Omental fat pad (tissue), 4 donors: ENCODE data around the gene EFCAB14. TPM values are rescaled to one million over a fixed set of nuclear protein-coding genes. Genes with fewer than 3 reads are reported as not detected.
"Not testable (repeated sequence)": the region's sequence is repeated elsewhere in the genome, so short reads cannot be mapped to it uniquely, and the experiment has no call there.

Experiments
- ATAC-seq: fragments of 150-250 bp; one replicate; pipeline ENCODE4 v1.9.1; 2016; ENCODE audit warnings: mild to moderate bottlenecking, moderate library complexity; ENCODE audit not compliant: low FRiP score
- DNase-seq: peaks from one replicate; pipeline ENCODE4 v3.0.0-alpha.2; 2019; ENCODE audit warnings: low spot score
- CTCF ChIP-seq, 3 donors: fragments of 450-650 bp; IDR thresholded peaks; one replicate each; pipeline ENCODE4 v1.5.1; 2016 to 2017; ENCODE audit warnings: antibody characterized with exemption in 3 of 3, mild to moderate bottlenecking in 3 of 3, moderate library complexity in 2 of 3
- total RNA-seq, 4 donors: library from RNA; depleted of rRNA; stranded (reverse); fragments of >200 nt; gene quantifications; one replicate each; pipeline ENCODE4 v1.1.0, GENCODE V29; 2016

The EFCAB14 gene
- total RNA-seq, 4 donors from 2014 or later, result 91.4 to 144 (median 103) TPM

- no peak for TF ChIP-seq CTCF (IDR thresholded peaks at IDR 0.05)
- no peak for ATAC-seq
- no peak for DNase-seq
These were observed 13.5 kb downstream of the EFCAB14 start for GRCh38 chr1:46705408-46705807.

GRCh38 chr1:46703927-46704641 lies 14.8 kb downstream of the EFCAB14 start:
- DNase-seq, result no peak
- TF ChIP-seq CTCF (IDR thresholded peaks at IDR 0.05), result no peak
- no peak for ATAC-seq

- no peak for ATAC-seq
- no peak for DNase-seq
- TF ChIP-seq CTCF (IDR thresholded peaks at IDR 0.05), result no peak
These were observed 19.2 kb downstream of the EFCAB14 start for GRCh38 chr1:46699666-46700065.

- TF ChIP-seq CTCF (IDR thresholded peaks at IDR 0.05), result no peak
- no peak for DNase-seq
- ATAC-seq, result no peak
These were observed 21.9 kb downstream of the EFCAB14 start for GRCh38 chr1:46697053-46697452.

- ATAC-seq, result not testable (repeated sequence)
These were observed 24.2 kb downstream of the EFCAB14 start for GRCh38 chr1:46694676-46695075.

GRCh38 chr1:46692811-46693770 lies 25.8 kb downstream of the EFCAB14 start:
- no peak for TF ChIP-seq CTCF (IDR thresholded peaks at IDR 0.05)
- DNase-seq (no peak), ATAC-seq (no peak)

More at GRCh38 chr1:46694676-46695075, 24.2 kb downstream of the EFCAB14 start:
- not testable (repeated sequence) for DNase-seq

GRCh38 chr1:46691997-46692790 lies 26.7 kb downstream of the EFCAB14 start:
- no peak for TF ChIP-seq CTCF (IDR thresholded peaks at IDR 0.05)
- no peak for ATAC-seq
- no peak for DNase-seq
